ENCODE results near the gene SPATS2L.

GRCh38 chr2:200452377-200452776 lies 145.9 kb downstream of the SPATS2L start:
- TF ChIP-seq CTCF (IDR thresholded peaks at IDR 0.05; ENCODE audit: low read depth, low read length) (no peak), POLR2A (IDR thresholded peaks at IDR 0.05; ENCODE audit: extremely low read depth, insufficient read length) (no peak)
- TF ChIP-seq, protein P1, sequence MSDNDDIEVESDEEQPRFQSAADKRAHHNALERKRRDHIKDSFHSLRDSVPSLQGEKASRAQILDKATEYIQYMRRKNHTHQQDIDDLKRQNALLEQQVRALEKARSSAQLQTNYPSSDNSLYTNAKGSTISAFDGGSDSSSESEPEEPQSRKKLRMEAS (IDR thresholded peaks at IDR 0.05; ENCODE audit: low read depth, low read length), result no peak
